Left kidney (tissue), 8 donors: Measurements from ENCODE around the gene SDC1. TPM values are rescaled to one million over a fixed set of nuclear protein-coding genes. Genes with fewer than 3 reads are reported as not detected.
"Not testable (repeated sequence)": the region's sequence is repeated elsewhere in the genome, so short reads cannot be mapped to it uniquely, and the experiment has no call there.

Experiments used
- DNase-seq: peaks from one replicate; pipeline ENCODE4 v3.0.0-alpha.2; 2013
- long read RNA-seq, 8 donors: transcript quantifications; one replicate each; lab custom pipeline, GENCODE V29; 2026
- polyA plus RNA-seq: library from polyadenylated mRNA; unstranded; fragments of 120-200 nt; gene quantifications from one replicate; pipeline ENCODE4 v1.2.1, GENCODE V29; 2013; ENCODE audit not compliant: insufficient read length

SDC1 gene, protein sequence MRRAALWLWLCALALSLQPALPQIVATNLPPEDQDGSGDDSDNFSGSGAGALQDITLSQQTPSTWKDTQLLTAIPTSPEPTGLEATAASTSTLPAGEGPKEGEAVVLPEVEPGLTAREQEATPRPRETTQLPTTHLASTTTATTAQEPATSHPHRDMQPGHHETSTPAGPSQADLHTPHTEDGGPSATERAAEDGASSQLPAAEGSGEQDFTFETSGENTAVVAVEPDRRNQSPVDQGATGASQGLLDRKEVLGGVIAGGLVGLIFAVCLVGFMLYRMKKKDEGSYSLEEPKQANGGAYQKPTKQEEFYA
- polyA plus RNA-seq, result 22.2 TPM
- long read RNA-seq, donor 1, transcript SDC1-202 (6 exons, 3,291 nt), result minor isoform, 8 of 17 reads
- long read RNA-seq, donor 1, transcript SDC1-201 (5 exons, 3,147 nt), result major isoform, 9 of 17 reads
- long read RNA-seq, donor 1, partial matches to known transcripts, result 0 of 17 reads
- long read RNA-seq, donor 1, other reads (novel, unspliced or antisense), result 0 of 17 reads
- long read RNA-seq, donor 2, partial matches to known transcripts, result 10 of 16 reads
- long read RNA-seq, donor 2, other reads (novel, unspliced or antisense), result 0 of 16 reads
- long read RNA-seq, donor 3, partial matches to known transcripts, result 12 of 15 reads
- long read RNA-seq, donor 3, other reads (novel, unspliced or antisense), result 0 of 15 reads
- long read RNA-seq, donor 4, partial matches to known transcripts, result 0 of 1 reads
- long read RNA-seq, donor 4, other reads (novel, unspliced or antisense), result 0 of 1 reads
- long read RNA-seq, donor 5, transcript SDC1-202 (6 exons, 3,291 nt), result major isoform, 6 of 10 reads
- long read RNA-seq, donor 5, partial matches to known transcripts, result 0 of 10 reads
- long read RNA-seq, donor 5, other reads (novel, unspliced or antisense), result 0 of 10 reads
- long read RNA-seq, donor 6, transcript SDC1-201 (5 exons, 3,147 nt), result major isoform, 5 of 8 reads
- long read RNA-seq, donor 6, partial matches to known transcripts, result 0 of 8 reads
- long read RNA-seq, donor 6, other reads (novel, unspliced or antisense), result 0 of 8 reads
- long read RNA-seq, donor 7, transcript SDC1-201 (5 exons, 3,147 nt), result major isoform, 5 of 21 reads
- long read RNA-seq, donor 7, partial matches to known transcripts, result 12 of 21 reads
- long read RNA-seq, donor 7, other reads (novel, unspliced or antisense), result 0 of 21 reads
- long read RNA-seq, donor 8, partial matches to known transcripts, result 0 of 3 reads
- long read RNA-seq, donor 8, other reads (novel, unspliced or antisense), result 0 of 3 reads

DNA sequence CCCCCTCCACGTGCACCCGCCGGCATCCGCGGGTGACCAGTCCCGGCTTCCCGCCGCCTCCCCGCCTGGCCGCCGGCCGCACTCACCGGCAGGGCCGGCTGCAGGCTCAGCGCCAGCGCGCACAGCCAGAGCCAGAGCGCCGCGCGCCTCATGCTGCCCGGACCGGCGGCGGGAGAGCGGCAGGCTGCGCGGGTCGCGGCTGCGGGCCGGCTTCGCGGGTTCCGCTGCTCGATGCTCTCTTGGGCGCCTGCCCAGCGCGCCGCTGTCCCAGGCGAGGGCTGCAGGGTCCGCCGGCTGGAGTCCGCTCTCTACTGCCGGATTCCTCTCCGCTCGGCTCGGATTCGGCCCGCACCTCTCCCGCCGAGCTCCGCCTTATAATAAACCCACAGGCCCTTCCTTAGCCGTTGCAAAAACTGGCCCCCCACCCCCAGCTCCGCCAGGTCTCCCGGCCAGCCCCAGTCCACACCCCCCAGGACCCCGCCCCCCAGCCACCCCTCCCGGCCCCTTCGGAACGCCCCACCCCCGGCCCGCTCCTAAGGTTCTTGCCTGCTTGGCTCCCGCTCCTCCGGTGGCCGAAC is at the start of gene SDC1:
Gene SDC1, minus strand, starts transcription at position 415 of the 578 bp plus-strand sequence. Its CDS starts 263 bp downstream, at position 152.
- peak; percentile 44 for DNase-seq

DNA sequence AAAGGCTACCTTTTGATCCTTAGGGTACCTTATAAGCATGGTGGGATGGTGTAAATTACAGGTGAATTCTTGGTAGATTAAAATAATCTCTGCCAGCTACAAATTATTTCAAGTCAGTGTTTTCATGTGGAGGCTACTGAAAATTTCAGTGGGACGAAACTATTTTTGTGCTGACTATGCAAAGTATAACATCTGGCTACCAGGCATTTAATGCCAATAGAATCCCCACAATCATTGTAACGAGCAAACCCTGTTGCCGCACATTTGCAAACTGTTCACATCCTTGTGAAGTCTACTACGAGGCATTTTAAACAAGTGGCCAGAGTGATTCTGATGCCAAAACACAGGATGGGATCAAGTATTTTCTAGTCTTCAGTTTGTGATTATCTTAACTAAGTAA is 48.1 kb upstream of the SDC1 start:
- DNase-seq, result no peak

DNA sequence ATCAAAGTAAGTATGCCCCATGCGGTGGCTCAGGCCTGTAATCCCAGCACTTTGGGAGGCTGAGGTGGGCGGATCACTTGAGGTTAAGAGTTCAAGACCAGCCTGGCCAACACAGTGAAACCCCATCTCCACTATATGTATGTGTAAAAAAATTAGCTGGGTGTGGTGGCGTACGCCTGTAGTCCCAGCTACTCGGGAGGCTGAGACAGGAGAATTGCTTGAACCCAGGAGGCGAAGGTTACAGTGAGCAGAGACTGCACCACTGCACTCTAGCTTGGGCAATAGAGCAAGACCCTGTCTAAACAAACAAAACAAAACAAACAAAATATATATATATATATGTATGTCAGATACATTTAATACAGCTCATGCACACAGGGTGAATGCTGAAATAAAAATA is 43.4 kb upstream of the SDC1 start:
- DNase-seq, result not testable (repeated sequence)

DNA sequence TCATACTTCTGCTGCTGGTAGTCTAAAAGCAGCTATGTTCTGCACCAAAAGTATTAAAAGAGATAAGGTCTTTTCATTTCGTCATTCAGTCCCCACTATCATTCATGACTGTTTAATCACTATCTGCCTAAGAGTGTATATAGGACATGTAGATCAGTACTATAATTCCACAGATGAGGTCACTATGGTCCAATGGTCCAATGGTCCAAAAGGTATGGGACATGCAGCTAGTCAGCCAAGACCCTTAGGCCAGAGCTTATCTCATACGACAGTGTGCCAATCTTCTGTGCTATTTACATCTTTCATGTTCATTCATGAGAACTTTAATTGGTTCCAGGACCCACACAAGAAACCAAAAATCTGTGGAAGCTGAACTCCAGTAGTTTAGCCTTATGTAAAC is 42.6 kb upstream of the SDC1 start:
- DNase-seq, result no peak

DNA sequence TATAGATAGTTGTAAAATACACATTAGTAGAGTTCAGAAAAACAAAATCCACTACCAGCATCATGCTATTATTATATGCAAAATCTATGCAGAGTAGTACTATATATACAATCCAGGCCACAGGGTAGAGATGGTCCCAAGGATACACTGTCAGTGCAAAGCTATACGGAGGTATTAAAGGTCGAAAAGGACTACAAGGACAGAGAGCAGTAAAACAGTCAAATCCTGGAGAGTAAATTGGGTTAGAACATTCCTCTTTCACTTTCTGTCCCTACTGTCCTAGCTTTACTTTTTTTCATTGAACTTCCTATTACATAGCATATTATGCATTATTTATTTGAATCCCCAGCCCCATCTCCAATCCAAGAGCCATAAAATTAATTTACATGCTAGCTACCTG is 39.7 kb upstream of the SDC1 start:
- DNase-seq, result no peak

DNA sequence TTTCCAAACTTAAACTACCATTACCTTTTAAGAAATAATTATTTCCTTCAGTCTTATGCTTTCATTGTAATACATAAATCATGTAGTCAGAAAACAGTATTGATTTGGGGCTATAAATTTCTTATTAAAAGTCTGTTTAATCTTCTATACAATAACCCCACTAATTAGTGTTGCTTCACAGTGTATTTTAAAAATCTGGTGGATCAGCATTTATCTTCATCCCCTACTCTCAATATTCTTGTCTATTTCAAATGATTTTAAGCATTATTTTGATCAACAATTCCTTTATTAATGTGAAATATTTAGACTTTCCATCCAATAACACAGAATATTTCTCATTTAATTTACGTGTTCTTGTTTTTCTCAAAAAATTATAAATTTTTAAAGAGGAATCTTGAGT is 32.5 kb upstream of the SDC1 start:
- no peak for DNase-seq

DNA sequence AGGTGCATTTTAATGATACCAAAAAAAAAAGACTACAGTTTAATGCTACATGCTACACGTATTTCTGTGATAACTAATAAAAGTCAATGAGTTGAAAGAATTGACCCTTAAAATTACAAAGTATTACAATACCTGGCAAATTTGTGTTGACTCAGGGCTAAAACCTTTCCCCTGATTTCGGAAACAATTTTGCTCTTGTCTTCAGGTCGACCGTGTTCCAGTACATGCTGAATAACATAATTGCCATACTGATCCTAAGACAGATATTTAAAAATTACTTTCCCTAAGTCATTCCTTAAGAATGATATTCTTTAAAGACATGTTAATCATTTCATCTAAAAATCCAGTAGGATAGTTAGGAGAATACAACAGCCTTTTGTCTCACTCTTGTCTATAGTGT is 29.8 kb upstream of the SDC1 start:
- no peak for DNase-seq

DNA sequence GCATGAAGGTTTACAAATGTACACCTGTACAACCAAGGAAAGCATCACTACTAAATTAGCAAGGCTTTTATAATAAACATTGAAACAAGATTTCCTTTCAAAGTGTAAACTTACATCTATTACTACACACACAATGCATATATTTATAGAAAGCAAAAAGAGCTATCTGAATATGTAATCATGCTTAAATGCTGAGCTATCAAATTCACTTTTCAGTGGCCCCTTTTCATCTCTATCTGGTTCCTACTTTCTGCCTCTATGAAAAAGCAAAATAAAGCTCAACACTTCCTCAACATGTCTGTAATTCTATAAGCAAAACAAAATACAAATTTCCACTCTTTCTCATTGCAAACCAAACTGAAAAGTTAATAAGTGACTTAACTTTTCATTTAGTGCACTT is 25.5 kb upstream of the SDC1 start:
- no peak for DNase-seq

DNA sequence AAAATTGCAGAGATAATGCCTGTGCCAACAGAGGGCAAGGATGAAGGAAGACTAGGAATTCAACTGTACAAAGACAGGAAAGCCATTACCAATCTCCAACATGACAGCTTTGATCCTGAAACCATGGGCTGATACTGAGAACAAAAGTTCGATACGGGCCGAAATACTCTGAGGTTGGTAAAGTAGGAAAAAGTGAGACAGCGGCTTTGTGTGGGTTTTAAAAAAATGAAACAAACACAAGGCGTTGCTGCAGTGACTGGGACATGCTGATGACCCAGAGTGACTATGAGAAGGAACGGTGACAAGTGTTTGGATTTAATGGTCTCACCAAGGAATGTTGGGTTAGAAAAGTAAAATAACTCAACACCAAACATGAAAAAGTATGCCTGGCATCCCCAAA is 24.2 kb upstream of the SDC1 start:
- no peak for DNase-seq

DNA sequence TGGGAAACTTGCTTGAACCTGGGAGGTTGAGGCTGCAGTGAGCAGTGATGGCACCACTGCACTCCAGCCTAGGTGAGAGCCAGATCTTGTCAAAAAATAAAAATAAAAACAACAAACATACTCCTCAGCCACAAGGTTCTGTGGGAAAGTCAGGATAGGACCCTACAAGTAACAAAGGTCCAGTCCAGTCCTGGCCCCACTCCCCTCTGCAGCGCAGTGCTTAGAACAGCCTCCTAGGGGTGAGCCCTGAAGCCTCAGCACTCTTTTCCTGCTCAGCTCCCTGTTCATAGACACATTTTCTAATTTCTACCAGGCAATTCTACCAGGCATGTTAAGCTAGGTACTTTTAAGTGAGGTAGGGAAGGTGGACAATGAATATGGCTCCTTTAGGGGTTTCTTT is 22.2 kb upstream of the SDC1 start:
- no peak for DNase-seq

DNA sequence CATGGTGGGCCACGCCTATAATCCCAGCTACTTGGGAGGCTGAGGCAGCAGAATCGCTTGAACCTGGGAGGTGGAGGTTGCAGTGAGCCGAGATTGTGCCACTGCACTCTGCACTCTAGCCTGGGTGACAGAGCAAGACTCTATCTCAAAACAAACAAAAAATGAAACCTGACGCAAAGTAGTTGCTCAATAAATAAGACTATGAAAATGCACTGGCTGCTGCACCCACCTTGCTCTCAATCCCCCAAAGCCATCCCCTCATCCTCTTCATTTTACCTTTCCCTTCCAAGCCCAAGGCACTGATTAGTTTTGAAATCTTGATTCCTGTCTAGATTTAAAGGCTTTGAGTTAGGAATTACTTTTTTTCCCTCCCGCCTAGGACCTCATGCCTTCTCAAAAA is 18.7 kb upstream of the SDC1 start:
- DNase-seq, result not testable (repeated sequence)

DNA sequence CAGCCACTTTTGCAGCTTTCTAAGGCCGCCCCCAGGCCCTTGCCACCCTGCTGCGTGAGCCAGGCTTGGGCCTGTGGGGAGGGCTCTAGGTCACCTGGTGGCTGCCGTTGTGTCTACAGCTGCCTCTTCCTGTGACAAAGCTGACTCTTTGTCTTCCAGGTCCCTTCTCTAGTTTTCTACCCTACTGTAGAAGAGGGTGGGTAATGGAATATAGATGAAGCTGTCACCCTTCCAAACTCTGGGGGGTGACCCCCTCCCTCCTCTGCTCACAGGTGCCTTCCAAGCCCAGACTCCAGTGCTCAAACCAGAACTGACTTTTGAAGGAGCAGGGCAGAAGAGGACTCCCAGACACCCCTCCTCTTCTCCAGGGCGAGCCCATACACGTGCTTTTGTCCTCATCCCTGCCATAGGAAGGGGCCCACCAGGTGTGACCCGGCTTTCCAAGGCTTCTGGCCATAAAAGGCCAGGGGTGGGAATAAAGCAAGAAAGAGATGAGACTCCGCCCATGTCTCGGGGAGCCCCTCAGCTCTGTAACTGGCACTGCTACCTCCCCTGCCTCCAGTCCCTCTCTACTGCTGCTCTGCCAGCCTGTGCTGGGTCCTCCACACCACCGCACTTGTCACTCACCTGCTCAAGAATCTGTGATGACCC is 17.9 kb upstream of the SDC1 start:
- DNase-seq, result no peak

DNA sequence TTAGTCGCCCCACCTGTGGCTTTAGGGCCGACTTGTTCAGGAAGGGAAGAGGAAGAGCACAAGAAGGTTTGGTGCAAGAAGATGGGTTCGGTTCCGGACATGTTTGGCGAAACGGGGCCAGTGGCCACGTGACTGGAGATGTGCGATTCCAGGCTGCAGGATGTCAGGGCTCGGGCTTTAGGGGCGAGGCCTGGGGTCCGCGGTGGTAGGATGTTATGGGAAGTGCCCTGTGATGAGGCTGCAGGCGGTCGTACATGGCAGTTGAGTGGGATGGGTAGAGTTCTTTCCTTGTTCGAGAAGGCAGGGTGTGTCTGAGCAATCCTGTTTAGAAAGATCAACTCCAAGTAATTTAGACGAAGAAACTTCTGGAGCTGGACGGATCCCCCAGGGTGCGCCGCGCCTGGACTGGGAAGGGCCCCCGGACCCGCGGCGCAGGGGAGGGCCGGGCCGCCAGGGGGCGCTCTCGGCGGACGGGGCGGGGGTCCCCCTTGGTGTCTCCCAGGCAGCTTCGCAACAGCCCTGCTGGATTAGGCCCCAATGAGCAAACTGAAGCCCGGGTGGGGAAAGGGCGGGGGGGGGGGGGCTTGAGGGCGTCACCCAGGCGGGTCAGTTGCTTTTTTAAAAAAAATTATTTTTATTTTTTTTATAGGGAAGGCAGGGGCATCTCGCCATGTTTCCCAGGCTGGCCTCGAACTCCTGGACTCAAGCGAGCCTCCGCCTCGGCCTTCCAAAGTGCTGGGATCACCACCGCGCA is 17.2 kb upstream of the SDC1 start:
- DNase-seq, result no peak

DNA sequence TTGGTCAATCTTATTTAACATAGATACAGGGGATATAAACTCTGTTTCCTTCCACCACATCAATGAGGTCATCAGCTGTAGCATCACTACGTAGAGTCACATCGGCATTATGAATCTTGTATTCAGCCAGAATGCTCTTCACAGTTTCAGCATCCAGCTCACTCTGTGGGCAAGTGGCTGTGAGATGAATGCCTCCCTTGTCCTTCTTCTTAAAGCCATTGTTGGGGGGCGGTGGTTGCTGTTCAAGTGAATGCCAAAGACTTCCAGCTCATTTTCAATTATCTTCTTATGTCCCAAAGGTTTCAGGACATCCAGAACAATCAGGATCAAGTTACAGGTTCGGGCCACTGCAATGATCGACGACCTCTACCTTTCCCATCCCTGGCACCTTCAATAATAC is 15.4 kb upstream of the SDC1 start:
- DNase-seq, result not testable (repeated sequence)

DNA sequence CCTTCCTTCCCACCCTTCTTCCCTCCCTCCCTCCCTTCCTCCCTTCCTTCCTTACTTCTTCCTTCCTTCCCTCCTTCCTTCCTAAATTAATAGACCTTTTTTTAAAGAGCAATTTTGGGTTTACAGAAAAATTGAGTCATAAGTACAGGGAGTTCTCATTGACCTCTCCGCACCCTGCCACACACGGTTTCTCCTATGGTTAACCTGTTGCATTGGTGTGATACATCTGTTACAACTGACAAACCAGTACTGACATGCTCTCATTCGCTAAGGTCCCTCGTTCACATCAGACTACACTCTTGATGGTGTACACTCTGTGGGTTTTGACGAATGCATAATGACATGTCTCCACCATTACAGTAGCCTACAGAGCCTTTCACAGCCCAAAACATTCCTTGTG is 11.6 kb upstream of the SDC1 start:
- no peak for DNase-seq

DNA sequence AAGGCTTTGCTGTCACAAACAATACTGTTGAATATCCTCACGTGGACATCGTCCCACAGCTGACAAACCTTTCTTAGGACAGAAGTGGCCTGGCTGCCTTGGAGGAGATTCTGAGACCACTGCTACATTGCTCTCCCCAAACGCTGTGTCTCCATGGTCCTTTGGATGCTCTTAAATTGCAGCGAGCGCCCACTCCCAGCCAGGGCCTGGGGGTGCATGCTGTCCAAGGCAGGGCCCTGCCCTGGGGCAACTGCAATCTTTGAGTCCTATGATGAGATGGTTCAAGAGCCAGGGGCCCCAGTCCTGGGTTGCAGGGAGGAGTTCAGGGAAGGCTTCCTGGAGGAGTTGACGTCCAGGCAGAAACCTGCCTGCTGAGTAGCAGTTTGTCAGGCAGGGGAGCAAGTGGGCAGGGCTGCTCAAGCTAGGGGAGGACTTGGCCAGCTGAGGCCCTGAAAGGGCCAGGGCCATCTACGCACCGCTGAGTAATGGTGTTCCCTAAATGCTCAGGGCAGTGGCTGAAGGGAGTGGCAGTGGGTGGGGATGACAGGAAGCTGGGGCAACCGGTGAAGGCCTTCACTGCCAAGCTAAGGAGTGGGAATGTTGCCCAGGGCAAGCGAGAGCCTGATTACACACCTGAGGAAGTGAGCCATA is 10.8 kb upstream of the SDC1 start:
- DNase-seq, result no peak

DNA sequence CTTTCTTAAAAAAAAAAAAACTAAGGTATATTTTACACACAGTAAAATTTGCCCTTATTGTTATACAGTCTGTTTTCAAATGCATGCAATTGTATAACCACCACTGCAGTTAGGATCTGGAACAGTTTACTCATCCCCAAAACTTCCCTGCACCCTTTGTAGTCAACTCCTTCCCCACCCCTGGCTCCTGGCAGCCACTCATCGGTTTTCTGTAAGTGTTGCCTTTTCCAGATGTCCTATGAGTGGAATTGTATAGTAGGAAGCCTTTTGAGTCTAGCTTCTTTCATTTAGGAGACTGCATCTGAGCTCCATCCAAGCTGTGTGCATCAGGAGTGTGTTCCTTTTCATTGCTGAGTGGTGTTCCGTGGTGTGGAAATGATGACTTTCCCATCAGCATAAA is 9.7 kb upstream of the SDC1 start:
- not testable (repeated sequence) for DNase-seq

DNA sequence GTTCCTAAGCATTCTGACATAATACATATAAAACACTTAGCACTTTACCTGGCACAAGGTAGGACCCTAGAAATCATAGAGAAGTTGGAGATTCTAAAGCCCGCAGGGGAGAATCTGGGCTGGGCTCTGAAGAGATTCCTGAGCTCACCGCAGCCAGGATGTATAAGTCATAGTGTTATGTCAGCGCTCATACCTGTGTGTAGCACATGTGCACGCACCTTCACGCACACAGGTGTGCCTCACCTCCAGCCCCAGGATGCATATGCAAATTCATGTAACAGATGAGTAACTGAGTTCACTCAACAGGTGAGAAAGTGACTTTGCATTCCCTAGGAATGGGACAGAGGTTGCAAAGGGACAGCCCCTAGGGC is 7.9 kb upstream of the SDC1 start:
- DNase-seq, result no peak

DNA sequence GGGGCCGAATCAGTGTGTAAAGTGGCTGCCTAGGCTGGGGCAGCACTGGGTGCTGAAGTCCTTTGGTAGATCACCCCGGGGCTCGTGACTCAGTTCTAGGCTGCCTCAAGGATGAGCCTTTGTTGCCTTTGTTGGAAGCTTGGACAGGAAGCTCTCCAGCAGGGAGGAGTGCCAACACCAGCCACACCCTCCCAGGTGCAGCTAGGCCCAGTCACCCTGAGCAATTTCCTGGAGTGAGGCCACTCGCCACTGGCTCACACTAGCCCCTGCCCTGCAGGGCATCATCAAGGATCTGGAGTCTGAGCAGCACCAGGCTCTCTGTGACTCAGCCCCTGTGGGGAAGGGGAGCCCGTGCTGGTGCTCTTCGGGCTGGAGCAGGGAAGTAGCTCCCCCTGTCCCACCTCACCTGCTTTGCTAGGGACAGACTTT is 6.7 kb upstream of the SDC1 start:
- no peak for DNase-seq

DNA sequence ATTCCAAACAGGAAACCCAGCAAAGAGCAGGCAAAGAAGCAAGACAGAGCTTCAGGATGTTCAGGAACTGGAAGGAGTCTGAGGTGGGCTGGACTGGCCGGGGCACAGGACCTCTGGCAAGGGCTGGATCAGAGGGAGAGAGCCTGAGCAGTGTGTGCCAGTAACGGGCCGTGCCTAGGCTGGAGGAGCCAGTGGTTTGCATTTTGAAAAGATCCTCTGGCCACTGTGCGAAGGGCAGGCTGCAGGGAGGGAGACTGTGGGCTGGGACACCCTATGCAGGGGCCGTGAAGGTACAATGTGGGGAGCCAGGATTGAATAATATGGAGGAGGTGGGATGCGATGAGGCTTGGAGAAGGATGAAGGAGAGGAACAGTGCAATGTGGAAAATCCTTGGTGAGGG is 6.2 kb upstream of the SDC1 start:
- DNase-seq, result no peak
